AG10803 (cell line): Measurements from ENCODE around the gene SCYGR6.

Source experiments
- DNase-seq: peaks from one replicate; pipeline ENCODE4 v3.0.0; 2010; ENCODE audit warnings: low read depth
- H3K4me3 ChIP-seq: 2 replicates; pipeline ENCODE4 v1.5.1; 2011; ENCODE audit warnings: mild to moderate bottlenecking, low read length, control low read depth
- CTCF ChIP-seq: conservative IDR thresholded peaks from 2 replicates; pipeline ENCODE4 v1.5.1; 2011; ENCODE audit warnings: mild to moderate bottlenecking, low read length, control low read depth, inconsistent platforms

The SCYGR6 gene, protein sequence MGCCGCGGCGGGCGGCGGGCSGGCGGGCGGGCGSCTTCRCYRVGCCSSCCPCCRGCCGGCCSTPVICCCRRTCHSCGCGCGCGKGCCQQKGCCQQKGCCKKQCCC

DNA sequence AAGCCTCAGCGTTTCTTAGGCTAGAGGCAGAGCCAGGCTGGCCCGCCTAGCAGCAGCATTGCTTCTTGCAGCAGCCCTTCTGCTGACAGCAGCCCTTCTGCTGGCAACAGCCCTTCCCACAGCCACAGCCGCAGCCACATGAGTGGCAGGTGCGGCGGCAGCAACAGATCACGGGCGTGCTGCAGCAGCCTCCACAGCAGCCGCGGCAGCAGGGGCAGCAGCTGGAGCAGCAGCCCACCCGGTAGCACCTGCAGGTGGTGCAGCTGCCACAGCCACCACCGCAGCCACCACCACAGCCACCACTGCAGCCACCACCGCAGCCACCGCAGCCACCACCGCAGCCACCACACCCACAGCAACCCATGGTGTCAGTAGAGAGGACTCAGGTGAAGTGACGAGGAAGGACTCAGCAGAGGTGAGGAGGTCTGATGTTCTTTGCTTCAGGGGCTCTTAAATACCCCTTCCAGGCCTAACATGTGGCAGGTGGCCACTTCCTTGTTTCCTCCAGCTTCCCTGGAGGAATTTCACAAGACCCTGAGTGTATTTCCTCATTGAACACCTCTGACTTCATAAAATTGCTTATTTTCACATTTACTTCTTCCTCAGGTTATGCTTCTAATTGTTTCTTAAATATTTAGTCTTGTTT, at the start of gene SCYGR6:
TSS of gene SCYGR6 (minus strand) at position 364 of the 646 bp plus-strand sequence. CDS start at position 364, 0 bp downstream.
- TF ChIP-seq CTCF, result no peak
- no peak within 1 kb of the TSS for H3K4me3 ChIP-seq
- DNase-seq, result no peak

DNA sequence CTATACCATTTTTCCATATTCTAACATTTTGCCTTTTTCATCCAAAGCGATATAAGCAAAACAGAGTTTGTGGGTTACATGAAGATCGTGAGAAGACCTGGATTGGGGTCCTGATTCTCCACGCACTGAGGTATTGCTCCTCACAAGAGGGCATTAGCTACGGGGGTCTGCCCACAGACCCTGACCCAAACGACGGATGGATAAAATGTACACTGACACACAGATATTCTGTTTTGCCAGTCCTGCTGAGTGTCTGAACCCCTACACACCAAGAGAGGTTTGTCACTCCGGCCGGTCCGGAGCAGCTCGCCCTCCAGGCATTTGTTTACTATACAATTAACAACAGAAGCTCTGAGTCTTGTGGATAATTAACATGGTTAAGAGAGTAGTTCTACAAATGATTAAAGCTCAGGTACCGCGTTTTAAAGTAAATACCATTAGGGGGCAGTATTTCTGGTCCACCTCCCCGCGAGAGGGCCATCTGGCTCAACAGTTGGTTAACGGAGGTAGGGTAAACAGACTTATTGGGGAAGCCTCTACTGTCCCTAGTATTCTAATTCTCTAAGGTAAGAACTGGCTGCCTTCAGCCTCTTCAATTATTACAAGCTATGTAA, 49.6 kb upstream of the SCYGR6 start:
- DNase-seq, result no peak
- TF ChIP-seq CTCF, result peak; percentile 23; the same call in 1 of the 2 replicates
- H3K4me3 ChIP-seq, result no peak overlapping the region

DNA sequence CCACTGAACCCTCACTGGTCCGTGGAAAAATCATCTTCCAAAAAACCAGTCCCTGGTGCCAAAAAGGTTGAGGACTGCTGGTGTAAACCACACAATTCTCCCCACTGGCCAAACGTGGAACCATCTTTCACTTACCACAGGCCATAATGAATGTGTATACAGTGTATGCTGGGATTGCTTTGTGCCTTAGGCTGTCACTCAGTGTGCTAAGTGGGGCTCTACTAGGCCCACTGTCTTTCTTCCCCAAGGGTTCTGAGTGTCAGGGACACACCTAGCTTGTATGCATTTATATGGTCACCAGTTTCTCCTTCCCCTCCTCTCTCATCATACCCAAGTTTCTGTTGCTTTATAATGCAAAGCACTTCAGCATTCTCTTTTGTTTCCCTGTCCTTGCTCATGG, 48.4 kb upstream of the SCYGR6 start:
- no peak for TF ChIP-seq CTCF
- DNase-seq, result no peak
- no peak overlapping the region for H3K4me3 ChIP-seq

- no peak for DNase-seq
- no peak overlapping the region for H3K4me3 ChIP-seq
- no peak for TF ChIP-seq CTCF
Observed at GRCh38 chr2:227772197-227772661, 47.7 kb upstream of the SCYGR6 start.

DNA sequence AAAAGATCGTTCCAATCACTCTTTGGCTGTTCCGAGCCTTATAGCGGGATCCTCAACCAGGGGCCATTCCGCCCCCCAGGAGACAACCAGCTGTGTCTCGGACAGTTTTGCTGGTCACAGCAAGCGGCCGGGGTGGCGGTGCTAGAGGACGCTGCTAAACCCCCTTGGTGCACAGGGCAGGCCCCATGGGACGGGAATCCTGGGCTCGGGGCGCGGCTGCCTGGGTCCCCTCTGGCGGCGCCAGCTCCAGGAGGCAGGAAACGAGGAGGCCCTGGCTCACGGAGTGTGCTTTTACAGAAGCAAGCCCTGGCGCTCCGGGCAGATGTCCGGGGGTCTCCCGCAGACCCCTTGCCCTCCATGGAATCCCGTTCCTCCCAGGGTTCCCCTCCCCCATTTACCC, 43.3 kb upstream of the SCYGR6 start:
- no peak for DNase-seq
- TF ChIP-seq CTCF, result no peak
- H3K4me3 ChIP-seq, result no peak overlapping the region

DNA sequence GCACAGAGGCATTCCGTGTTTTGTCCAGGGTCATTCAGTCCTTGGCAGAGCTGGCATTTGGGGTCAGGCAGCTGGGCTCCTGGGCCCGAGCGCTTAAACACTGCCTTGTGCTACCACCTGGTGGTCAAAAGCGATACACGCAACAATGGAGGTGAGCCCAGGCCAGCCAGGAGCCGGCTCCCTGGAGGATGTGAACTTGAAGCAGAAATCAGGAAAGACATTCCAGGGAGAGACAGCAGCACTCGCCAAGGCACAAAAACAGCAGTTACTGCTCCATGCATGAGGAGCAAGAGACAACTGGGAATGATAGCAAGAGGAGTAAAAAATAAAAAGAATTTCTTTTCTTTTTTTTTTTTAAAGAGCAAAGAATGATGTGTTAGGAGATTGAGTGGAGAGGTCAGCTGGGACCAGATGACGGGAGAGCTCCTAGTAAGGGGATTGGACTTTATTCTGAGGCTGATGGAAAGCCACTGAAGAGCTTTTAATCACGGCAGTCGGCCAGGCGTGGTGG, 41.9 kb upstream of the SCYGR6 start:
- peak; percentile 92 for TF ChIP-seq CTCF
- peak; percentile 68 for DNase-seq

More for the DNA sequence above, 41.9 kb upstream of the SCYGR6 start:
- H3K4me3 ChIP-seq, result no peak overlapping the region
